ENCODE results near the gene LRP8. TPM values are rescaled to one million over a fixed set of nuclear protein-coding genes. Genes with fewer than 3 reads are reported as not detected.

LRP8 gene
- total RNA-seq, 1 experiment from 2014 or later: 28.6 TPM

GRCh38 chr1:53334781-53335180 is 6.9 kb upstream of the LRP8 start:
- DNase-seq (ENCODE audit: low read depth, low spot score) (no peak), ATAC-seq (no peak)
- POLR2A ChIA-PET: no interaction called here
- Histone ChIP-seq H3K36me3 (ENCODE audit: control insufficient read depth, insufficient read depth, low read length) (no peaks in the 10 kb centered on the region), H3K9me3 (ENCODE audit: control insufficient read depth, insufficient read depth, low read depth, low read length) (no peaks in the 10 kb centered on the region), H3K27me3 (ENCODE audit: control insufficient read depth, insufficient read depth, low read length) (peaks cover 5% of the 10 kb centered on the region), H3K27ac (ENCODE audit: low read length) (no peak overlapping the region), H3K4me1 (ENCODE audit: control insufficient read depth, insufficient read depth, low read length) (no peaks in the 10 kb centered on the region), H3K4me3 (ENCODE audit: low read depth in 2 of 2, low read length in 2 of 2) (no peak overlapping the region)
- intact Hi-C loops (cut with micrococcal nuclease; ENCODE audit: unreplicated experiment) (no loop called here), in situ Hi-C loops (cut with HindIII; ENCODE audit: low pct_unique_long_range_greater_than_20kb, low sequenced_read_pairs) (no loop called here)
- CTCF ChIA-PET: no interaction called here
- BruUV-seq (replicated peaks): no TSS peak
- no peak for TF ChIP-seq REST (IDR thresholded peaks at IDR 0.05; ENCODE audit: insufficient read depth in 1 of 2, low read depth in 2 of 2, low read length in 1 of 2)
- no peak for TF ChIP-seq SIN3A (IDR thresholded peaks at IDR 0.05; ENCODE audit: borderline replicate concordance, insufficient read depth, low read depth, low read length)
- no peak for TF ChIP-seq CTCF (IDR thresholded peaks at IDR 0.05)
- TF ChIP-seq TCF7L2 (IDR thresholded peaks at IDR 0.05; ENCODE audit: low read depth, low read length): no peak
- no peak for TF ChIP-seq POLR2AphosphoS5 (IDR thresholded peaks at IDR 0.05; ENCODE audit: low read depth, low read length)

- in situ Hi-C loops (cut with HindIII; ENCODE audit: low pct_unique_long_range_greater_than_20kb, low sequenced_read_pairs): no loop called here
- no peak for DNase-seq (ENCODE audit: low read depth, low spot score)
- no peak for ATAC-seq
- Histone ChIP-seq H3K27me3 (ENCODE audit: control insufficient read depth, insufficient read depth, low read length) (peaks cover 5% of the 10 kb centered on the region), H3K4me3 (ENCODE audit: low read depth in 2 of 2, low read length in 2 of 2) (no peak overlapping the region), H3K27ac (ENCODE audit: low read length) (no peak overlapping the region), H3K9me3 (ENCODE audit: control insufficient read depth, insufficient read depth, low read depth, low read length) (no peaks in the 10 kb centered on the region), H3K4me1 (ENCODE audit: control insufficient read depth, insufficient read depth, low read length) (no peaks in the 10 kb centered on the region), H3K36me3 (ENCODE audit: control insufficient read depth, insufficient read depth, low read length) (no peaks in the 10 kb centered on the region)
- no TSS peak for BruUV-seq (replicated peaks)
- TF ChIP-seq REST (IDR thresholded peaks at IDR 0.05; ENCODE audit: insufficient read depth in 1 of 2, low read depth in 2 of 2, low read length in 1 of 2) (no peak), CTCF (IDR thresholded peaks at IDR 0.05) (no peak)
- intact Hi-C loops (cut with micrococcal nuclease; ENCODE audit: unreplicated experiment): no loop called here
- POLR2A ChIA-PET: no interaction called here
- CTCF ChIA-PET: interaction anchor here (0.6 kb wide), 1 partner anchor 13 kb away, joined by 4 read pairs; no protein-coding TSS in a partner anchor
These were observed 6.4 kb upstream of the LRP8 start for GRCh38 chr1:53334312-53334711.
